HepG2 (cell line): ENCODE results near the gene APEX1. TPM values are rescaled to one million over a fixed set of nuclear protein-coding genes. Genes with fewer than 3 reads are reported as not detected.

Source experiments
- ATAC-seq: fragments of 200-7000 bp; cut with Tn5 transposase; 3 replicates; pipeline ENCODE4 v1.9.1; 2020; ENCODE audit warnings: mild to moderate bottlenecking, moderate library complexity
- BruUV-seq: library from RNA; stranded (reverse); fragments of 400-500 nt; replicated peaks from 2 replicates; lab custom pipeline; 2021; lab: Mats Ljungman, UMichigan
- CTCF ChIA-PET: fragments of 300-600 bp; formaldehyde crosslinking; extraction: SDS; loops from one replicate; lab custom pipeline; 2021; ENCODE audit warnings: low total read pairs, inconsistent platforms, low intra/inter-chr PET ratio; lab: Yijun Ruan, JAX
- POLR2A ChIA-PET: fragments of 350-600 bp; sonication (Branson Sonifier 250); formaldehyde crosslinking; loops from one replicate; lab custom pipeline; 2020; ENCODE audit warnings: antibody characterized with exemption, inconsistent platforms; lab: Yijun Ruan, JAX
- DNase-seq: peaks from one replicate; pipeline ENCODE4 v3.0.0-alpha.2; 2015; ENCODE audit warnings: low spot score
- FAIRE-seq: peaks from 3 replicates; lab custom pipeline; 2011; peaks lifted over from hg19 to GRCh38; lab: Jason Lieb, UNC
- H2AFZ ChIP-seq: one replicate; pipeline ENCODE4 v1.6.1; 2011; ENCODE audit warnings: low read length, inconsistent platforms
- H3K27ac ChIP-seq: fragments of 300-600 bp; 3 replicates; pipeline ENCODE4 v1.8.0; 2011; ENCODE audit warnings: mixed run types, mild to moderate bottlenecking, mixed read lengths, low read length, inconsistent platforms; ENCODE audit not compliant: insufficient read depth; ENCODE audit errors: extremely low read length
- H3K27me3 ChIP-seq, 2 experiments: fragments of 200-600 bp in 1 of 2; 2 replicates in 1 of 2; 3 replicates in 1 of 2; pipeline versions ENCODE4 v1.6.0 to v1.8.0; 2011; ENCODE audit warnings: low read length in 2 of 2, mild to moderate bottlenecking in 2 of 2, moderate library complexity in 2 of 2, inconsistent platforms in 1 of 2; ENCODE audit not compliant: insufficient read depth in 2 of 2, control insufficient read depth in 1 of 2
- H3K36me3 ChIP-seq, 2 experiments: fragments of 200-600 bp in 1 of 2; replicated peaks in 1 of 2; 2 replicates in 1 of 2; 3 replicates in 1 of 2; pipeline versions ENCODE4 v1.5.1 to v1.8.0; 2011; ENCODE audit warnings: low read length in 2 of 2, inconsistent platforms in 1 of 2; ENCODE audit not compliant: insufficient read depth in 2 of 2, control insufficient read depth in 1 of 2
- H3K4me1 ChIP-seq: 2 replicates; pipeline ENCODE4 v1.5.1; 2012; ENCODE audit warnings: low read length, inconsistent platforms; ENCODE audit not compliant: insufficient read depth
- H3K4me2 ChIP-seq: 2 replicates; pipeline ENCODE4 v1.6.0; 2011; ENCODE audit warnings: low read depth, low read length, inconsistent platforms
- H3K4me3 ChIP-seq, 3 experiments: fragments of 200-600 bp in 1 of 3; sonication (generic), shearing (Covaris generic) in 1 of 3; replicated peaks in 1 of 3; 2 replicates each; pipeline ENCODE4 v1.5.1; 2011 to 2016; ENCODE audit warnings: low read length in 3 of 3, inconsistent platforms in 2 of 3, low read depth in 2 of 3, mild to moderate bottlenecking in 2 of 3, control low read depth in 1 of 3, mixed read lengths in 1 of 3; ENCODE audit not compliant: insufficient read depth in 1 of 3
- H3K79me2 ChIP-seq: one replicate; pipeline ENCODE4 v1.6.1; 2011; ENCODE audit warnings: low read length, inconsistent platforms; ENCODE audit not compliant: insufficient read depth
- H3K9ac ChIP-seq: 2 replicates; pipeline ENCODE4 v1.6.0; 2011; ENCODE audit warnings: mild to moderate bottlenecking, low read depth, low read length, inconsistent platforms; ENCODE audit not compliant: insufficient read depth
- H3K9me3 ChIP-seq: 2 replicates; pipeline ENCODE4 v1.5.1; 2012; ENCODE audit warnings: mild to moderate bottlenecking, low read length
- H4K20me1 ChIP-seq: 2 replicates; pipeline ENCODE4 v1.6.0; 2011; ENCODE audit warnings: inconsistent platforms, mild to moderate bottlenecking, low read length, moderate library complexity; ENCODE audit not compliant: insufficient read depth
- ASH2L ChIP-seq: fragments of 300-600, 200-600 bp; sonication (generic); IDR thresholded peaks from 2 replicates; pipeline ENCODE4 v1.7.0; 2017; ENCODE audit warnings: low read depth, mild to moderate bottlenecking, moderate library complexity, mixed read lengths, low read length; ENCODE audit not compliant: insufficient read length
- ATF7-NPFF ChIP-seq: sonication (generic); formaldehyde crosslinking; IDR thresholded peaks from 2 replicates; pipeline ENCODE4 v1.8.1; 2023; ENCODE audit warnings: mild to moderate bottlenecking, low read depth, missing genetic modification reagents, moderate library complexity
- BCL6 ChIP-seq: IDR thresholded peaks from 2 replicates; pipeline ENCODE4 v1.6.1; 2016; ENCODE audit warnings: missing genetic modification reagents, missing compliant biosample characterization
- HDAC1 ChIP-seq: sonication (generic); formaldehyde crosslinking; IDR thresholded peaks from 2 replicates; pipeline ENCODE4 v1.5.1; 2020; ENCODE audit warnings: mild to moderate bottlenecking, missing genetic modification reagents
- MEF2D ChIP-seq: sonication (generic); formaldehyde crosslinking; IDR thresholded peaks from 2 replicates; pipeline ENCODE4 v1.5.1; 2020; ENCODE audit warnings: mild to moderate bottlenecking, missing genetic modification reagents
- PAX8 ChIP-seq: sonication (generic); formaldehyde crosslinking; IDR thresholded peaks from 2 replicates; pipeline ENCODE4 v1.8.0; 2022; ENCODE audit warnings: mild to moderate bottlenecking, missing genetic modification reagents, borderline replicate concordance
- ZEB1 ChIP-seq: IDR thresholded peaks from 2 replicates; pipeline ENCODE4 v1.6.1; 2012; ENCODE audit warnings: mild to moderate bottlenecking, low read depth, inconsistent platforms; ENCODE audit not compliant: insufficient replicate concordance
- ZNF367 ChIP-seq: sonication (generic); formaldehyde crosslinking; IDR thresholded peaks from 2 replicates; pipeline ENCODE4 v1.4.0; 2020; ENCODE audit warnings: missing genetic modification reagents, borderline replicate concordance
- ZNF558 ChIP-seq: sonication (generic); formaldehyde crosslinking; IDR thresholded peaks from 2 replicates; pipeline ENCODE4 v1.9.0; 2022; ENCODE audit warnings: mild to moderate bottlenecking, missing genetic modification reagents, borderline replicate concordance
- ZNF781 ChIP-seq: sonication (generic); formaldehyde crosslinking; IDR thresholded peaks from 2 replicates; pipeline ENCODE4 v1.5.1; 2020; ENCODE audit warnings: borderline replicate concordance, mild to moderate bottlenecking, missing genetic modification reagents; ENCODE audit errors: not compliant biosample characterization
- ZNF816 ChIP-seq: sonication (generic); formaldehyde crosslinking; IDR thresholded peaks from 2 replicates; pipeline ENCODE4 v1.8.0; 2022; ENCODE audit warnings: missing genetic modification reagents, mild to moderate bottlenecking, borderline replicate concordance
- ZNF883 ChIP-seq: sonication (generic); formaldehyde crosslinking; IDR thresholded peaks from 2 replicates; pipeline ENCODE4 v1.5.1; 2020; ENCODE audit warnings: mild to moderate bottlenecking, missing genetic modification reagents; ENCODE audit errors: not compliant biosample characterization
- WGBS: methylation state at CpG from one replicate; pipeline ENCODE4 v1.1.6; 2017; ENCODE audit warnings: low lambda C conversion rate; 5-methylcytosine and 5-hydroxymethylcytosine counted together
- in situ Hi-C: cut with HindIII; loops from 2 replicates; pipeline ENCODE4 v1.10.0; 2017; ENCODE audit warnings: low pct_unique_long_range_greater_than_20kb; ENCODE audit not compliant: extremely low pct_ligation_motif_present
- intact Hi-C: fragments of 100-400 bp; cut with micrococcal nuclease; formaldehyde crosslinking; loops from one replicate; pipeline ENCODE4 v1.10.0; 2022; ENCODE audit not compliant: unreplicated experiment
- polyA plus RNA-seq, 8 experiments: library from polyadenylated mRNA; depleted of rRNA in 3 of 8; stranded (reverse) in 7 of 8; unstranded in 1 of 8; fragments of >200 nt; fragmentation: Illumina TruSeq in 4 of 8; extraction: Trizol in 4 of 8; gene quantifications; 2 replicates each; pipeline versions ENCODE4 v1.2.1 to v1.2.3, GENCODE V29; 2011 to 2016; ENCODE audit warnings: low read depth in 4 of 8, missing spikeins in 1 of 8, mixed read lengths in 1 of 8; ENCODE audit not compliant: insufficient read depth in 1 of 8
- total RNA-seq, 5 experiments: library from RNA; depleted of rRNA; stranded (reverse); fragments of >200 nt; fragmentation: Illumina TruSeq; extraction: Trizol; gene quantifications; 2 replicates each; pipeline ENCODE4 v1.2.3, GENCODE V29; 2016; ENCODE audit warnings: low read depth in 1 of 5
- TF ChIP-seq, protein P1 (sequence below): sonication (generic); formaldehyde crosslinking; IDR thresholded peaks from 2 replicates; pipeline ENCODE4 v1.5.1; 2020; ENCODE audit warnings: mild to moderate bottlenecking, missing genetic modification reagents
- TF ChIP-seq, protein P2 (sequence below): IDR thresholded peaks from 2 replicates; pipeline ENCODE4 v1.6.1; 2016; ENCODE audit warnings: low read depth, missing genetic modification reagents, missing compliant biosample characterization
- TF ChIP-seq, protein P3 (sequence below), 2 experiments: fragments of 450-650 bp in 1 of 2; sonication (generic) in 1 of 2; formaldehyde crosslinking; IDR thresholded peaks; 2 replicates each; pipeline versions ENCODE4 v1.5.0 to v1.8.0; 2020 to 2022; ENCODE audit warnings: mild to moderate bottlenecking in 1 of 2, missing genetic modification reagents in 1 of 2

The APEX1 gene
- total and polyA plus RNA-seq, 2 of the 13 experiments (the other 11 are each of a cell fraction or from before 2014, with no cell fraction given) = 171 to 405 TPM

DNA sequence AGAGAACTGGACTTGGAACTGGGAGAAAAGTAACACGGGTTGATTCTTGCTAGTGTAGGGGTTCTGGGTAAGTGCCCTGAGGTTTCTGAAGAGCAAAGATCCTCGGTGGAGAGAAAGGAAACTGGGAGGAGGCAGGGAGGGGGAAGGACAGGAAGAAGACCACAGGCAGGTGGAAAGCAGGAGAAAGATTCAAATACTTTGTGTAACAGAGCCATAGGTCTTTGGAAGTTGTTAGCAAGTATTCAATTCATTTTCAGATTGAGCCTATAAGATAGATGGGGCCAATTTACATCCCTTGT, 15.5 kb downstream of the APEX1 start:
- Histone ChIP-seq H4K20me1 (no peaks in the 10 kb centered on the region), H3K36me3 (peaks cover 4 to 23% of the 10 kb centered on the region in 2 experiments), H3K9ac (peak overlapping the region; percentile 70), H3K79me2 (peaks cover 17% of the 10 kb centered on the region), H3K27ac (peak overlapping the region; percentile 53), H3K9me3 (no peaks in the 10 kb centered on the region), H3K4me3 (peak overlapping the region; percentile 54 to 93 (median 74)), H3K27me3 (no peaks in the 10 kb centered on the region), H3K4me1 (peaks cover 46% of the 10 kb centered on the region), H3K4me2 (peak overlapping the region; percentile 99), H2AFZ (peak overlapping the region; percentile 78)
- WGBS = 0% methylated on average over 2 of the region's 2 CpGs
- DNase-seq = no peak
- ChIA-PET POLR2A (interaction anchor here (0.7 to 4.1 kb wide), 9 partner anchors 9 to 211 kb away, joined by 3 to 46 read pairs (median 6); partner anchors contain the start of genes APEX1, OSGEP, PARP2 and PIP4P1), CTCF (no interaction called here)
- ATAC-seq = no peak
- no TSS peak for BruUV-seq
- intact Hi-C loops = no loop called here
- in situ Hi-C loops = loop anchor here (25.0 kb wide), 2 partner anchors 133 to 142 kb away; partner anchors contain the start of genes CCNB1IP1 and PARP2
- no peak for FAIRE-seq
- TF ChIP-seq ZNF781 (CRISPR knock-in tag) (peak; percentile 55), ZNF367 (CRISPR knock-in tag) (no peak), ZEB1 (peak; percentile 38), ATF7-NPFF (CRISPR knock-in tag) (no peak), ZNF883 (CRISPR knock-in tag) (no peak), MEF2D (CRISPR knock-in tag) (peak; percentile 22; the same call in 1 of the 2 replicates), BCL6 (CRISPR knock-in tag) (no peak), ASH2L (peak; percentile 5), ZNF558 (CRISPR knock-in tag) (0 out of 2 replicates have a peak, but pooled peaks have one; percentile 55), HDAC1 (peak; percentile 13; the same call in 1 of the 2 replicates), PAX8 (no peak), ZNF816 (CRISPR knock-in tag) (no peak)
- TF ChIP-seq, protein P1, sequence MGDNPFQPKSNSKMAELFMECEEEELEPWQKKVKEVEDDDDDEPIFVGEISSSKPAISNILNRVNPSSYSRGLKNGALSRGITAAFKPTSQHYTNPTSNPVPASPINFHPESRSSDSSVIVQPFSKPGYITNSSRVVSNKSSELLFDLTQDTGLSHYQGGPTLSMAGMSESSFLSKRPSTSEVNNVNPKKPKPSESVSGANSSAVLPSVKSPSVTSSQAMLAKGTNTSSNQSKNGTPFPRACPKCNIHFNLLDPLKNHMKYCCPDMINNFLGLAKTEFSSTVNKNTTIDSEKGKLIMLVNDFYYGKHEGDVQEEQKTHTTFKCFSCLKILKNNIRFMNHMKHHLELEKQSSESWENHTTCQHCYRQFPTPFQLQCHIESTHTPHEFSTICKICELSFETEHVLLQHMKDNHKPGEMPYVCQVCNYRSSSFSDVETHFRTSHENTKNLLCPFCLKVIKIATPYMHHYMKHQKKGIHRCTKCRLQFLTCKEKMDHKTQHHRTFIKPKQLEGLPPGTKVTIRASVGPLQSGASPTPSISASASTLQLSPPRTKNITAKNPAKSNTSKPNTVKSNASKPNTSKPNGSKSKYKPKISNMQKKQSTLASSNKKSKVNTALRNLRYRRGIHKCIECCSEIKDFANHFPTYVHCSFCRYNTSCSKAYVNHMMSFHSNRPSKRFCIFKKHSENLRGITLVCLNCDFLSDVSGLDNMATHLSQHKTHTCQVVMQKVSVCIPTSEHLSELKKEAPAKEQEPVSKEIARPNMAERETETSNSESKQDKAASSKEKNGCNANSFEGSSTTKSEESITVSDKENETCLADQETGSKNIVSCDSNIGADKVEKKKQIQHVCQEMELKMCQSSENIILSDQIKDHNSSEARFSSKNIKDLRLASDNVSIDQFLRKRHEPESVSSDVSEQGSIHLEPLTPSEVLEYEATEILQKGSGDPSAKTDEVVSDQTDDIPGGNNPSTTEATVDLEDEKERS (CRISPR knock-in tag) = 0 out of 2 replicates have a peak, but pooled peaks have one; percentile 40
- TF ChIP-seq, protein P2, sequence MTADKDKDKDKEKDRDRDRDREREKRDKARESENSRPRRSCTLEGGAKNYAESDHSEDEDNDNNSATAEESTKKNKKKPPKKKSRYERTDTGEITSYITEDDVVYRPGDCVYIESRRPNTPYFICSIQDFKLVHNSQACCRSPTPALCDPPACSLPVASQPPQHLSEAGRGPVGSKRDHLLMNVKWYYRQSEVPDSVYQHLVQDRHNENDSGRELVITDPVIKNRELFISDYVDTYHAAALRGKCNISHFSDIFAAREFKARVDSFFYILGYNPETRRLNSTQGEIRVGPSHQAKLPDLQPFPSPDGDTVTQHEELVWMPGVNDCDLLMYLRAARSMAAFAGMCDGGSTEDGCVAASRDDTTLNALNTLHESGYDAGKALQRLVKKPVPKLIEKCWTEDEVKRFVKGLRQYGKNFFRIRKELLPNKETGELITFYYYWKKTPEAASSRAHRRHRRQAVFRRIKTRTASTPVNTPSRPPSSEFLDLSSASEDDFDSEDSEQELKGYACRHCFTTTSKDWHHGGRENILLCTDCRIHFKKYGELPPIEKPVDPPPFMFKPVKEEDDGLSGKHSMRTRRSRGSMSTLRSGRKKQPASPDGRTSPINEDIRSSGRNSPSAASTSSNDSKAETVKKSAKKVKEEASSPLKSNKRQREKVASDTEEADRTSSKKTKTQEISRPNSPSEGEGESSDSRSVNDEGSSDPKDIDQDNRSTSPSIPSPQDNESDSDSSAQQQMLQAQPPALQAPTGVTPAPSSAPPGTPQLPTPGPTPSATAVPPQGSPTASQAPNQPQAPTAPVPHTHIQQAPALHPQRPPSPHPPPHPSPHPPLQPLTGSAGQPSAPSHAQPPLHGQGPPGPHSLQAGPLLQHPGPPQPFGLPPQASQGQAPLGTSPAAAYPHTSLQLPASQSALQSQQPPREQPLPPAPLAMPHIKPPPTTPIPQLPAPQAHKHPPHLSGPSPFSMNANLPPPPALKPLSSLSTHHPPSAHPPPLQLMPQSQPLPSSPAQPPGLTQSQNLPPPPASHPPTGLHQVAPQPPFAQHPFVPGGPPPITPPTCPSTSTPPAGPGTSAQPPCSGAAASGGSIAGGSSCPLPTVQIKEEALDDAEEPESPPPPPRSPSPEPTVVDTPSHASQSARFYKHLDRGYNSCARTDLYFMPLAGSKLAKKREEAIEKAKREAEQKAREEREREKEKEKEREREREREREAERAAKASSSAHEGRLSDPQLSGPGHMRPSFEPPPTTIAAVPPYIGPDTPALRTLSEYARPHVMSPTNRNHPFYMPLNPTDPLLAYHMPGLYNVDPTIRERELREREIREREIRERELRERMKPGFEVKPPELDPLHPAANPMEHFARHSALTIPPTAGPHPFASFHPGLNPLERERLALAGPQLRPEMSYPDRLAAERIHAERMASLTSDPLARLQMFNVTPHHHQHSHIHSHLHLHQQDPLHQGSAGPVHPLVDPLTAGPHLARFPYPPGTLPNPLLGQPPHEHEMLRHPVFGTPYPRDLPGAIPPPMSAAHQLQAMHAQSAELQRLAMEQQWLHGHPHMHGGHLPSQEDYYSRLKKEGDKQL (CRISPR knock-in tag) = no peak
- TF ChIP-seq, protein P3, sequence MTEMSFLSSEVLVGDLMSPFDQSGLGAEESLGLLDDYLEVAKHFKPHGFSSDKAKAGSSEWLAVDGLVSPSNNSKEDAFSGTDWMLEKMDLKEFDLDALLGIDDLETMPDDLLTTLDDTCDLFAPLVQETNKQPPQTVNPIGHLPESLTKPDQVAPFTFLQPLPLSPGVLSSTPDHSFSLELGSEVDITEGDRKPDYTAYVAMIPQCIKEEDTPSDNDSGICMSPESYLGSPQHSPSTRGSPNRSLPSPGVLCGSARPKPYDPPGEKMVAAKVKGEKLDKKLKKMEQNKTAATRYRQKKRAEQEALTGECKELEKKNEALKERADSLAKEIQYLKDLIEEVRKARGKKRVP (CRISPR knock-in tag; IDR thresholded peaks at IDR 0.05) = no peak
